HepG2 (cell line): Measurements from ENCODE around the gene TBC1D1. TPM values are rescaled to one million over a fixed set of nuclear protein-coding genes. Genes with fewer than 3 reads are reported as not detected.

Source experiments
- polyA plus RNA-seq, 8 experiments: library from polyadenylated mRNA; depleted of rRNA in 3 of 8; stranded (reverse) in 7 of 8; unstranded in 1 of 8; fragments of >200 nt; fragmentation: Illumina TruSeq in 4 of 8; extraction: Trizol in 4 of 8; gene quantifications; 2 replicates each; pipeline versions ENCODE4 v1.2.1 to v1.2.3, GENCODE V29; 2011 to 2016; ENCODE audit warnings: low read depth in 4 of 8, missing spikeins in 1 of 8, mixed read lengths in 1 of 8; ENCODE audit not compliant: insufficient read depth in 1 of 8
- total RNA-seq, 5 experiments: library from RNA; depleted of rRNA; stranded (reverse); fragments of >200 nt; fragmentation: Illumina TruSeq; extraction: Trizol; gene quantifications; 2 replicates each; pipeline ENCODE4 v1.2.3, GENCODE V29; 2016; ENCODE audit warnings: low read depth in 1 of 5

TBC1D1 gene
- total and polyA plus RNA-seq, 2 of the 13 experiments (the other 11 are each of a cell fraction or from before 2014, with no cell fraction given) = 37.3 to 62.8 TPM

Other genes starting within 250 kb of the TBC1D1 start
- gene RELL1, start 204.7 kb upstream of the TBC1D1 start, total RNA-seq (2016; rRNA removed; fragmentation: Illumina TruSeq; extraction: Trizol) = 40.1 and 58.4 TPM in 2 replicates
- gene RELL1, start 204.7 kb upstream of the TBC1D1 start, polyA plus RNA-seq (2011; rRNA removed) = 8.4 and 11.1 TPM in 2 replicates
- 36.9 and 64.5 TPM in 2 replicates for gene PGM2, start 64.4 kb upstream of the TBC1D1 start, total RNA-seq (2016; rRNA removed; fragmentation: Illumina TruSeq; extraction: Trizol)
- gene PGM2, start 64.4 kb upstream of the TBC1D1 start, polyA plus RNA-seq (2011; rRNA removed) = 10.8 and 14.6 TPM in 2 replicates
- not detected in 2 replicates for gene PTTG2, start 69.3 kb downstream of the TBC1D1 start, total RNA-seq (2016; rRNA removed; fragmentation: Illumina TruSeq; extraction: Trizol)
- not detected in 2 replicates for gene PTTG2, start 69.3 kb downstream of the TBC1D1 start, polyA plus RNA-seq (2011; rRNA removed)